Type B pancreatic cell (in vitro differentiated cells): Measurements from ENCODE around the gene DOCK1. TPM values are rescaled to one million over a fixed set of nuclear protein-coding genes. Genes with fewer than 3 reads are reported as not detected.
"Not testable (repeated sequence)": the region's sequence is repeated elsewhere in the genome, so short reads cannot be mapped to it uniquely, and the experiment has no call there.

Experiments used
- DNase-seq: peaks from one replicate; pipeline ENCODE4 v3.0.0; 2021; ENCODE audit warnings: mixed read lengths; ENCODE audit not compliant: unreplicated experiment; ENCODE audit errors: extremely low spot score
- H3K27ac Mint-ChIP-seq: 2 replicates; pipeline ENCODE4 v1.8.0; 2021; ENCODE audit warnings: mild to moderate bottlenecking, mixed read lengths
- H3K27me3 Mint-ChIP-seq: 2 replicates; pipeline ENCODE4 v1.8.0; 2021; ENCODE audit warnings: mixed read lengths
- H3K36me3 Mint-ChIP-seq: 2 replicates; pipeline ENCODE4 v1.8.0; 2021; ENCODE audit warnings: mixed read lengths
- H3K4me1 Mint-ChIP-seq: one replicate; pipeline ENCODE4 v1.8.0; 2021; ENCODE audit warnings: mixed read lengths; ENCODE audit not compliant: unreplicated experiment
- H3K4me3 Mint-ChIP-seq: 2 replicates; pipeline ENCODE4 v1.8.0; 2021; ENCODE audit warnings: mild to moderate bottlenecking, mixed read lengths
- H3K9me3 Mint-ChIP-seq: 2 replicates; pipeline ENCODE4 v1.8.0; 2021; ENCODE audit warnings: mixed read lengths
- total RNA-seq: library from RNA; stranded (reverse); gene quantifications from 2 replicates; pipeline ENCODE4 v1.2.1, GENCODE V29; 2021; ENCODE audit warnings: low replicate concordance
- TF ChIP-seq, protein P1 (sequence below): fragments of 200-600 bp; sonication (generic); conservative IDR thresholded peaks from 2 replicates; pipeline ENCODE4 v1.5.0; 2021; ENCODE audit warnings: antibody characterized with exemption, mild to moderate bottlenecking

The DOCK1 gene
- total RNA-seq, 1 donor from 2014 or later, result 67.4 TPM

DNA sequence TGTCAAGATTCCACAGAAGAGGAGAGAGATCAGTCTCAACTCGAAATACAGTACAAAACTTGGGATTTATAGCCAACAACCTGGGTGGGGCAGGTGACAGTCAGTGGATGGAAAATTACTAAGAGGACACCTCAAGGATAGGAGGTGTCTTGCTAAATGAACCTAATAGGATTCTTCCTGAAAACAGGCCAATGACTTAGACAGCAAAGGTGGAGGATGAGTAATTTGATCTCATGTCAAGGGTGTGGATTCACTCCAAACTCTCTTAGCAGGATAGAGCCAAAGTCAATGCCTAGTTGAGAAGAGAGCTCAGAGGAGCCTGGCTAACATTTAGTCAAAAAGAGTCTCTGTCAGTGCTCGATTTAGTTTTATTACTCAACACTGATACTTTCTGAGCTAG, 397.9 kb downstream of the DOCK1 start:
- H3K9me3 Mint-ChIP-seq, result no peaks in the 10 kb centered on the region
- peaks cover under 1% of the 10 kb centered on the region for H3K36me3 Mint-ChIP-seq
- no peaks in the 10 kb centered on the region for H3K27me3 Mint-ChIP-seq
- TF ChIP-seq, protein P1, sequence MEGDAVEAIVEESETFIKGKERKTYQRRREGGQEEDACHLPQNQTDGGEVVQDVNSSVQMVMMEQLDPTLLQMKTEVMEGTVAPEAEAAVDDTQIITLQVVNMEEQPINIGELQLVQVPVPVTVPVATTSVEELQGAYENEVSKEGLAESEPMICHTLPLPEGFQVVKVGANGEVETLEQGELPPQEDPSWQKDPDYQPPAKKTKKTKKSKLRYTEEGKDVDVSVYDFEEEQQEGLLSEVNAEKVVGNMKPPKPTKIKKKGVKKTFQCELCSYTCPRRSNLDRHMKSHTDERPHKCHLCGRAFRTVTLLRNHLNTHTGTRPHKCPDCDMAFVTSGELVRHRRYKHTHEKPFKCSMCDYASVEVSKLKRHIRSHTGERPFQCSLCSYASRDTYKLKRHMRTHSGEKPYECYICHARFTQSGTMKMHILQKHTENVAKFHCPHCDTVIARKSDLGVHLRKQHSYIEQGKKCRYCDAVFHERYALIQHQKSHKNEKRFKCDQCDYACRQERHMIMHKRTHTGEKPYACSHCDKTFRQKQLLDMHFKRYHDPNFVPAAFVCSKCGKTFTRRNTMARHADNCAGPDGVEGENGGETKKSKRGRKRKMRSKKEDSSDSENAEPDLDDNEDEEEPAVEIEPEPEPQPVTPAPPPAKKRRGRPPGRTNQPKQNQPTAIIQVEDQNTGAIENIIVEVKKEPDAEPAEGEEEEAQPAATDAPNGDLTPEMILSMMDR, result no peak
- no peak for DNase-seq
- H3K4me3 Mint-ChIP-seq, result no peak overlapping the region
- no peak overlapping the region for H3K27ac Mint-ChIP-seq
- peaks cover 15% of the 10 kb centered on the region for H3K4me1 Mint-ChIP-seq

DNA sequence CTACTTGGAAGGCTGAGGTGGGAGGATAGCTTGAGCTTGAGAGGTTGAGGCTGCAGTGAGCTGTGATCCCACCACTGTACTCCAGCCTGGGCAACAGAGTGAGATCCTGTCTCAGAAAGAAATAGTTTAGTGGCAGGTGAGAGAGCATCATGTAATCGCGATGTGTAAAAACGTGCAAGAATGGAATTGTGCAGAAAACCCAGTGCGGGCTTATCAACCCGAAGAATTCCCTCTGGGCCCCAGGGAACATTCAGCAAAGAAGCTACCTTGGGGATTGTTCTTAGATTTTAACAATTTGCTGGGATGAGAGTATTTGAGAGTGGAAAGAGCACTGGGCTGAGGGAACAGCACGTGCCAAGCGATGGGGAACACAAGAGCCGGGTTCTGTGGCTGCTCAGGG, 398.5 kb downstream of the DOCK1 start:
- no peak for DNase-seq
- Mint-ChIP-seq H3K4me1 (peaks cover 15% of the 10 kb centered on the region), H3K9me3 (no peaks in the 10 kb centered on the region), H3K4me3 (no peak overlapping the region), H3K36me3 (peaks cover 6% of the 10 kb centered on the region), H3K27ac (no peak overlapping the region), H3K27me3 (no peaks in the 10 kb centered on the region)
- TF ChIP-seq, protein P1, result no peak

DNA sequence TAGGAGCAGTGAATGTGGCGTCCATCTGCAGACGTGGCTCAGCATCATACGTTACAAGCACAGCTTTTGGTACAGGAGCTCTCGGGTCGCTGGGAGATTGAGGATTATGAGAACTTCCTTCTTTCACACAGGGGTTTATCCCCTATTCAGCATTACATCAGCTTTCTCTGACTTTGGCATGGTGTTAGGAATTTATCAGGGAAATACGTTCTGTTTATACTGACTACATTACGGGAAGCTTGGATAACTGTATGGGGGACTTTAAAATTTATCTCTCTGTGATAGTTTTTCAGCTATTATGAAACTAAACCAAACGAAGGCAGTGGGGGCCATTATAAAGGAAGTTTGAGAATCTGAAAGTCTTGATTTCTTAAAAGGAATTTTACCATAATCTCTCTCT, 401.3 kb downstream of the DOCK1 start:
- Mint-ChIP-seq H3K27me3 (no peaks in the 10 kb centered on the region), H3K4me1 (peaks cover 13% of the 10 kb centered on the region), H3K27ac (no peak overlapping the region), H3K36me3 (peaks cover 6% of the 10 kb centered on the region), H3K9me3 (no peaks in the 10 kb centered on the region), H3K4me3 (no peak overlapping the region)
- TF ChIP-seq, protein P1, result no peak
- DNase-seq, result no peak

DNA sequence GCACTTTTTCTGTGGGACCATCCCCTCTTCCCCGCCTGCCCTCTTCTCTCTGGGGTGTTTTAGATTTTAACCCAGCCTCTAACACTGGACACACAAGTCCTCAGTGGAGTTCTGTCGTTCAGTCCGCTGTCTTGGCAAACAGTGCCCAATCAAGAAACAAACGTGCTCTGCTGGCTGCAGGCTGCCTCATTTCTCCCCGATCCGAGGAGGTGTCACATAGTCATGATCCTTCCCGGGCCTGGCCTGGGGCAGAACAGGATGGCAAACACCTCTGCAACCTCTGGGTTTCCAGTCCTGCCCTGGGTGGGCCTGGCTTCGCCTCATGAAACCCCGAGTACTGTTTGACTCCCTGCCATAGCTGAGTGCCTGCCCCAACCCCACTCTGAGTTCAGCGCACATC, 402.1 kb downstream of the DOCK1 start:
- TF ChIP-seq, protein P1, result no peak
- Mint-ChIP-seq H3K27ac (no peak overlapping the region), H3K9me3 (no peaks in the 10 kb centered on the region), H3K27me3 (no peaks in the 10 kb centered on the region), H3K4me3 (no peak overlapping the region), H3K36me3 (peaks cover 6% of the 10 kb centered on the region), H3K4me1 (peaks cover 9% of the 10 kb centered on the region)
- DNase-seq, result no peak

DNA sequence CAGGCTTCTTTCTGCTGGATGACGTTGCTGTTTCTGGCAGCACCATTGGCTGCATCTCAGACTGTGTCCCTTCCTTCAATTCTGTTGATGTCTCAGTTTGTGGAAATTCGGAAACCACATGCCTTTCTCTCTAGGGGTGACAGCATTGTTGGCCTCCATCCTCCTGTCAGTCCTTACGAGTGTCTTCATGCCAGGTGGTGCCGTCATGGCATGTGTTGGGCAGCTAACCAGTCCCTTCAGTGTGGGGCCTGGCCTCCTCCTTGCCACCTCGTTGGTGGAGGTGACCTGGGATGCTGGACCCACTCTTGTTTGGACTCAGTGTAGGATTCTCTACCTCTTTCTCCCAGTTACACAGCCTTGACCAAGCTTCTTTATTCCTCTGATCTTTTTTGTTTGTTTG, 402.8 kb downstream of the DOCK1 start:
- TF ChIP-seq, protein P1, result no peak
- Mint-ChIP-seq H3K36me3 (peaks cover 6% of the 10 kb centered on the region), H3K27me3 (no peaks in the 10 kb centered on the region), H3K4me3 (no peak overlapping the region), H3K4me1 (peaks cover 9% of the 10 kb centered on the region), H3K9me3 (no peaks in the 10 kb centered on the region), H3K27ac (no peak overlapping the region)
- no peak for DNase-seq

DNA sequence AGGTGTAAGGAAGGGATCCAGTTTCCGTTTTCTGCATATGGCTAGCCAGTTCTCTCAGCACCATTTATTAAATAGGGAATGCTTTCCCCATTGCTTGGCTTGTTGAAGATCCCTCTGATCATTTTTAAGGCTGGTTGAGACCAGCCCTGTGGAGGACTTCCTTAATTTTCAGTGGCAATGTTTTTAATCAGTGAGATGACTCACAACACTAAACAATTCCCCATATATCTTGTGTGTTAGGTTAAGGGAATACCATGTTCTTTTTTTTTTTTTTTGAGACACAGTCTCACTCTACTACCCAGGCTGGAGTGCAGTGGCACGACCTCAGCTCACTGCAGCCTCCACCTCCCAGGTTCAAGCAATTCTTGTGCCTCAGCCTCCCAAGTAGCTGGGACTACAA, 404.4 kb downstream of the DOCK1 start:
- H3K4me3 Mint-ChIP-seq, DNase-seq, H3K36me3 Mint-ChIP-seq, H3K4me1 Mint-ChIP-seq, H3K27ac Mint-ChIP-seq, H3K27me3 Mint-ChIP-seq, H3K9me3 Mint-ChIP-seq: not testable (repeated sequence)
